Bronchial epithelial cell (primary cell): ENCODE measurements around the gene TWIST2. TPM values are rescaled to one million over a fixed set of nuclear protein-coding genes. Genes with fewer than 3 reads are reported as not detected.

Experiments
- DNase-seq: peaks from one replicate; pipeline ENCODE4 v3.0.0-alpha.2; 2010; ENCODE audit warnings: low read depth
- FAIRE-seq: peaks from 2 replicates; lab custom pipeline; 2011; peaks lifted over from hg19 to GRCh38; lab: Jason Lieb, UNC
- H3K27me3 ChIP-seq: 2 replicates; pipeline ENCODE4 v1.5.1; 2011; ENCODE audit warnings: low read length; ENCODE audit not compliant: control insufficient read depth, insufficient read depth
- H3K36me3 ChIP-seq: 2 replicates; pipeline ENCODE4 v1.5.1; 2011; ENCODE audit warnings: low read length; ENCODE audit not compliant: control insufficient read depth, insufficient read depth
- H3K4me3 ChIP-seq: 2 replicates; pipeline ENCODE4 v1.5.1; 2011; ENCODE audit warnings: mild to moderate bottlenecking, low read depth, low read length, control low read depth
- CTCF ChIP-seq: IDR thresholded peaks from 2 replicates; pipeline ENCODE4 v1.5.1; 2011; ENCODE audit warnings: mild to moderate bottlenecking, moderate library complexity, low read length, control low read depth, inconsistent platforms; ENCODE audit not compliant: insufficient read depth, severe bottlenecking
- total RNA-seq: library from RNA; depleted of rRNA; stranded (reverse); fragments of >200 nt; gene quantifications from 2 replicates; pipeline ENCODE4 v1.2.1, GENCODE V29; 2014

TWIST2 gene
- total RNA-seq, 1 donor from 2014 or later = 7.4 TPM

DNA sequence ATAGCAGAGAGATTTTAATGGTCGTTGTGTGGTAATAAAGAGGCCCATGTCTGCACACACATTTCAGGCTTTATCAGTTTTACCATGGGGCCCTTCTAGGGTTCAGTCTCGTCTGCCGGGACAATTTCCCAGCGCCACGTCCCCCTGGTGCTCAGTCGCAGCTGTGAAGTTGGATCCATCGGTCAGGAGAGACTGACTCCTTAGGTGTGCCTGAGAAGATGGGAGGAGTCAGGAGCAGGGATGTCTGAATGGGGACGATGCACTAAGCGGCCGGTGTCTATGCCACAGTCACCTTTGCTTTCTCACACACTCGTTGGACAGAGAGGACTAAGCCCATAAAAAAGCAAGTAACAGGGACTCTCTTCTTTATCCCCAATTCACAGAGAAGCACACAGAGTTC is 71.4 kb downstream of the TWIST2 start:
- DNase-seq (no peak), FAIRE-seq (no peak)
- no peak for TF ChIP-seq CTCF
- Histone ChIP-seq H3K27me3 (peaks cover 2% of the 10 kb centered on the region), H3K36me3 (no peaks in the 10 kb centered on the region), H3K4me3 (no peak overlapping the region)

- peak; percentile 43 for FAIRE-seq
- H3K27me3 ChIP-seq = peaks cover 4% of the 10 kb centered on the region
These were observed 72.2 kb downstream of the TWIST2 start for GRCh38 chr2:238920053-238920452.

GRCh38 chr2:238920601-238921001 is 72.7 kb downstream of the TWIST2 start:
- Histone ChIP-seq H3K27me3 (peaks cover 6% of the 10 kb centered on the region), H3K4me3 (no peak overlapping the region), H3K36me3 (no peaks in the 10 kb centered on the region)
- FAIRE-seq (no peak), DNase-seq (peak; percentile 9)
- TF ChIP-seq CTCF = no peak

More at GRCh38 chr2:238920053-238920452, 72.2 kb downstream of the TWIST2 start:
- Histone ChIP-seq H3K36me3 (no peaks in the 10 kb centered on the region), H3K4me3 (no peak overlapping the region)
- DNase-seq = no peak
- TF ChIP-seq CTCF = no peak

GRCh38 chr2:238921259-238921658 is 73.4 kb downstream of the TWIST2 start:
- H3K36me3 ChIP-seq = no peaks in the 10 kb centered on the region
- FAIRE-seq (no peak), DNase-seq (peak; percentile 29)
- no peak for TF ChIP-seq CTCF
- peaks cover 6% of the 10 kb centered on the region for H3K27me3 ChIP-seq
- H3K4me3 ChIP-seq = no peak overlapping the region

GRCh38 chr2:238921681-238922319 is 73.9 kb downstream of the TWIST2 start:
- peaks cover 6% of the 10 kb centered on the region for H3K27me3 ChIP-seq
- DNase-seq = no peak
- H3K36me3 ChIP-seq = no peaks in the 10 kb centered on the region
- no peak for FAIRE-seq
- no peak overlapping the region for H3K4me3 ChIP-seq
- TF ChIP-seq CTCF = no peak

DNA sequence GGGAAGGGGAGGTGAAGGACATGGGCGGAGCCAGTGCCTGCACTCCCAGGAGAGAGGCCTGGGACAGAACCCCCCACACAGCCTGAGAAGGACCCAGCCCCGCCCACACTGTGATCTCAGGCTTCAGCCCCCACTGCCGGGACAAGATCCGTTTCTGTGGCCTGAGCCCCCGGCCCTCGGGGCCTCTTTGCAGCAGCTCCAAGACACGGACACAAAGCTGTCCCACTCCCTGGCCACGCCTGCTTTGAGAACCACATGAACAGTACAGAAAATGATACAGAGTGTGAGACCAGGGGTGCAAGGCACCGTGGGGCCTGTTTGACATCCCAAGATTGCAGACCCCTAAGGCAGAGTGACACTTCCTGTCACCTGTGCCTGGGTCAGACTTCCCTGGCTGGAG is 74.5 kb downstream of the TWIST2 start:
- FAIRE-seq (no peak), DNase-seq (no peak)
- Histone ChIP-seq H3K27me3 (peaks cover 6% of the 10 kb centered on the region), H3K36me3 (no peaks in the 10 kb centered on the region), H3K4me3 (no peak overlapping the region)
- TF ChIP-seq CTCF = no peak
